Gastrocnemius medialis (tissue), 4 donors: ENCODE data around the gene FOXP3.

ENCODE experiments used
- CTCF ChIP-seq, 5 experiments: fragments of 450-650 bp in 3 of 5; fragments of 200-600 bp in 2 of 5; sonication (generic) in 2 of 5; IDR thresholded peaks in 4 of 5; conservative IDR thresholded peaks in 1 of 5; 1 replicate in 4 of 5; 2 replicates in 1 of 5; pipeline ENCODE4 v1.5.1; 2016 to 2019; ENCODE audit warnings: antibody characterized with exemption in 5 of 5, mild to moderate bottlenecking in 3 of 5, moderate library complexity in 3 of 5
- POLR2A ChIP-seq, 2 donors: fragments of 450-650 bp; IDR thresholded peaks; one replicate each; pipeline ENCODE4 v1.6.1; 2017; ENCODE audit warnings: antibody characterized with exemption in 2 of 2, mild to moderate bottlenecking in 2 of 2, moderate library complexity in 2 of 2

- TF ChIP-seq POLR2A (IDR thresholded peaks at IDR 0.05), result no peak
- TF ChIP-seq CTCF (IDR thresholded peaks at IDR 0.05 in 4 of 5, conservative IDR thresholded peaks at IDR 0.05 in 1 of 5), result no peak
Observed at GRCh38 chrX:49256268-49256995, 8.1 kb downstream of the FOXP3 start.
